ENCODE data around the gene ZBTB6.

DNA sequence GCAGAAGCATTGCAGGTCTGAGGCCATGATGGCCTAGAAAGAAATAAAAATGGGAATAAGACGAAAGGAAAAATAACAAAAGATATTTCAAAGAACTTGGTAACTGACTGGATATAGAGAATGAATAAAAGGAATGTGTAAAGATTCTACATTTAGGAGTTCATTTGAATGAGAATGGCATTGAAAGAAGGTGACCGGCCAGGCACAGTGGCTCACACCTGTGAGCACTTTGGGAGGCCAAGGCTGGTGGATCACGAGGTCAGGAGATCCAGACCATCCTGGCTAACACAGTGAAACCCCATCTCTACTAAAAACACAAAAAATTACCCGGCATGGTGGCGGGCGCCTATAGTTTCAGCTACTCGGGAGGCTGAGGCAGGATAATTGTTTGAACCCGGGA, 9.6 kb upstream of the ZBTB6 start:
- TF ChIP-seq POLR2A (IDR thresholded peaks at IDR 0.05): no peak
- TF ChIP-seq, protein P1, sequence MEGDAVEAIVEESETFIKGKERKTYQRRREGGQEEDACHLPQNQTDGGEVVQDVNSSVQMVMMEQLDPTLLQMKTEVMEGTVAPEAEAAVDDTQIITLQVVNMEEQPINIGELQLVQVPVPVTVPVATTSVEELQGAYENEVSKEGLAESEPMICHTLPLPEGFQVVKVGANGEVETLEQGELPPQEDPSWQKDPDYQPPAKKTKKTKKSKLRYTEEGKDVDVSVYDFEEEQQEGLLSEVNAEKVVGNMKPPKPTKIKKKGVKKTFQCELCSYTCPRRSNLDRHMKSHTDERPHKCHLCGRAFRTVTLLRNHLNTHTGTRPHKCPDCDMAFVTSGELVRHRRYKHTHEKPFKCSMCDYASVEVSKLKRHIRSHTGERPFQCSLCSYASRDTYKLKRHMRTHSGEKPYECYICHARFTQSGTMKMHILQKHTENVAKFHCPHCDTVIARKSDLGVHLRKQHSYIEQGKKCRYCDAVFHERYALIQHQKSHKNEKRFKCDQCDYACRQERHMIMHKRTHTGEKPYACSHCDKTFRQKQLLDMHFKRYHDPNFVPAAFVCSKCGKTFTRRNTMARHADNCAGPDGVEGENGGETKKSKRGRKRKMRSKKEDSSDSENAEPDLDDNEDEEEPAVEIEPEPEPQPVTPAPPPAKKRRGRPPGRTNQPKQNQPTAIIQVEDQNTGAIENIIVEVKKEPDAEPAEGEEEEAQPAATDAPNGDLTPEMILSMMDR (IDR thresholded peaks at IDR 0.05): no peak
- TF ChIP-seq EP300 (IDR thresholded peaks at IDR 0.05): no peak
